B cell (primary cell): ENCODE measurements around the gene CAMK4. TPM values are rescaled to one million over a fixed set of nuclear protein-coding genes. Genes with fewer than 3 reads are reported as not detected.

ENCODE experiments used
- ATAC-seq: fragments of 200-7000 bp; cut with Tn5 transposase; one replicate; pipeline ENCODE4 v1.10.0; 2021; ENCODE audit warnings: low read depth, mild to moderate bottlenecking, moderate number of reproducible peaks, moderate library complexity
- CTCF ChIA-PET: fragments of 350-600 bp; sonication (Branson Sonifier 250); formaldehyde crosslinking; loops from one replicate; lab custom pipeline; 2021; ENCODE audit warnings: antibody characterized with exemption, inconsistent platforms; lab: Charles Lee
- POLR2A ChIA-PET: fragments of 350-600 bp; sonication (Branson Sonifier 250); formaldehyde crosslinking; loops from one replicate; lab custom pipeline; 2021; ENCODE audit warnings: antibody characterized with exemption; lab: Charles Lee
- DNase-seq: peaks from one replicate; pipeline ENCODE4 v3.0.0; 2013
- H2AFZ ChIP-seq: 2 replicates; pipeline ENCODE4 v1.6.1; 2012; ENCODE audit warnings: mild to moderate bottlenecking, low read depth, low read length; ENCODE audit not compliant: insufficient read depth, poor library complexity, severe bottlenecking
- H3K27ac ChIP-seq, 2 donors: 1 replicate in 1 of 2; 2 replicates in 1 of 2; pipeline ENCODE4 v1.5.1; 2012 to 2013; ENCODE audit warnings: low read length in 2 of 2, mild to moderate bottlenecking in 2 of 2, moderate library complexity in 1 of 2
- H3K27me3 ChIP-seq, 4 experiments: fragments of 200-600 bp in 1 of 4; sonication (generic) in 1 of 4; replicated peaks in 1 of 4; 1 replicate in 2 of 4; 2 replicates in 2 of 4; pipeline versions ENCODE4 v1.6.1 to v1.7.0; 2013 to 2016; ENCODE audit warnings: low read length in 3 of 4, mild to moderate bottlenecking in 2 of 4, mixed read lengths in 1 of 4, moderate library complexity in 1 of 4; ENCODE audit not compliant: insufficient read depth in 4 of 4, control insufficient read depth in 3 of 4; ENCODE audit errors: control extremely low read depth in 1 of 4
- H3K36me3 ChIP-seq, 2 experiments: replicated peaks in 1 of 2; 1 replicate in 1 of 2; 2 replicates in 1 of 2; pipeline versions ENCODE4 v1.6.1 to v1.7.1; 2013; ENCODE audit warnings: low read length in 1 of 2; ENCODE audit not compliant: insufficient read depth in 2 of 2, control insufficient read depth in 1 of 2; ENCODE audit errors: control extremely low read depth in 1 of 2, extremely low read depth in 1 of 2
- H3K4me1 ChIP-seq, 2 donors: fragments of 200-600 bp in 1 of 2; sonication (generic) in 1 of 2; 1 replicate in 1 of 2; 2 replicates in 1 of 2; pipeline versions ENCODE4 v1.5.1 to v1.6.1; 2013 to 2017; ENCODE audit warnings: low read length in 2 of 2; ENCODE audit not compliant: control insufficient read depth in 2 of 2, insufficient read depth in 2 of 2
- H3K4me2 ChIP-seq: replicated peaks from 2 replicates; pipeline ENCODE3; 2012; ENCODE audit warnings: mild to moderate bottlenecking, low read depth, low read length; ENCODE audit not compliant: poor library complexity, severe bottlenecking
- H3K4me3 ChIP-seq, 5 experiments: fragments of 200-600 bp in 1 of 5; sonication (generic) in 1 of 5; 1 replicate in 3 of 5; 2 replicates in 2 of 5; pipeline versions ENCODE4 v1.5.1 to v1.7.0; 2011 to 2016; ENCODE audit warnings: low read length in 4 of 5, mild to moderate bottlenecking in 4 of 5, low read depth in 2 of 5, control low read depth in 1 of 5, moderate library complexity in 1 of 5; ENCODE audit not compliant: insufficient read depth in 1 of 5; ENCODE audit errors: control extremely low read depth in 1 of 5, extremely low read depth in 1 of 5
- H3K79me2 ChIP-seq: fragments of 200-600 bp; sonication (generic); one replicate; pipeline ENCODE4 v1.6.0; 2016; ENCODE audit warnings: low read length; ENCODE audit not compliant: control insufficient read depth, insufficient read depth
- H3K9ac ChIP-seq: fragments of 200-600 bp; sonication (generic); 2 replicates; pipeline ENCODE4 v1.6.1; 2017; ENCODE audit warnings: mild to moderate bottlenecking, low read length, moderate library complexity
- H3K9me3 ChIP-seq, 3 donors: one replicate each; pipeline versions ENCODE4 v1.6.1 to v1.7.1; 2013; ENCODE audit warnings: low read length in 2 of 3; ENCODE audit not compliant: control insufficient read depth in 2 of 3, insufficient read depth in 1 of 3; ENCODE audit errors: control extremely low read depth in 1 of 3
- H4K20me1 ChIP-seq: 2 replicates; pipeline ENCODE4 v1.6.0; 2012; ENCODE audit warnings: mild to moderate bottlenecking, low read length; ENCODE audit not compliant: insufficient read depth, control insufficient read depth, poor library complexity, severe bottlenecking
- H3K27ac Mint-ChIP-seq: one replicate; pipeline ENCODE4 v1.8.0; 2021; ENCODE audit warnings: mixed read lengths
- H3K27me3 Mint-ChIP-seq: one replicate; pipeline ENCODE4 v1.8.0; 2021; ENCODE audit warnings: mixed read lengths
- H3K4me1 Mint-ChIP-seq: one replicate; pipeline ENCODE4 v1.8.0; 2021; ENCODE audit warnings: mixed read lengths
- H3K4me3 Mint-ChIP-seq: one replicate; pipeline ENCODE4 v1.8.0; 2021; ENCODE audit warnings: mixed read lengths
- H3K9me3 Mint-ChIP-seq: one replicate; pipeline ENCODE4 v1.8.0; 2022; ENCODE audit warnings: mixed read lengths; ENCODE audit not compliant: insufficient read depth
- CTCF ChIP-seq: fragments of 200-600 bp; IDR thresholded peaks from one replicate; pipeline ENCODE4 v1.8.0; 2022; ENCODE audit warnings: antibody characterized with exemption, mild to moderate bottlenecking
- EZH2 ChIP-seq: IDR thresholded peaks from 2 replicates; pipeline ENCODE4 v1.6.1; 2012; ENCODE audit warnings: borderline replicate concordance, low read depth, mild to moderate bottlenecking, moderate library complexity, low read length; ENCODE audit not compliant: insufficient read depth, poor library complexity, severe bottlenecking
- WGBS: methylation state at CpG from one replicate; pipeline ENCODE4 v1.1.5; 2013; ENCODE audit warnings: missing lambda C conversion rate; ENCODE audit not compliant: insufficient coverage; 5-methylcytosine and 5-hydroxymethylcytosine counted together
- intact Hi-C: fragments of 100-400 bp; cut with micrococcal nuclease; formaldehyde crosslinking; loops from one replicate; pipeline ENCODE4 v1.10.0; 2022
- polyA plus RNA-seq: library from polyadenylated mRNA; depleted of rRNA; stranded (reverse); fragments of >200 nt; gene quantifications from 2 replicates; pipeline ENCODE4 v1.2.3, GENCODE V29; 2012
- total RNA-seq, 2 donors: library from RNA; stranded (reverse); fragments of 120-200 nt in 1 of 2; gene quantifications; 1 replicate in 1 of 2; 2 replicates in 1 of 2; pipeline versions ENCODE4 v1.2.3 to v1.2.4, GENCODE V29; 2013 to 2022

The CAMK4 gene
- total and polyA plus RNA-seq, 2 donors (not counting 1 experiment from before 2014, with no cell fraction given), result 0.78 to 4.8 TPM

GRCh38 chr5:111392181-111392580, 168.0 kb downstream of the CAMK4 start:
- Histone ChIP-seq H3K27me3 (no peaks in the 10 kb centered on the region), H4K20me1 (no peaks in the 10 kb centered on the region), H3K36me3 (no peaks in the 10 kb centered on the region), H3K4me2 (no peak overlapping the region), H3K4me1 (no peaks in the 10 kb centered on the region), H3K9me3 (no peaks in the 10 kb centered on the region), H3K27ac (no peak overlapping the region), H3K79me2 (no peaks in the 10 kb centered on the region), H2AFZ (no peak overlapping the region), H3K9ac (no peak overlapping the region), H3K4me3 (no peak overlapping the region)
- TF ChIP-seq CTCF (no peak), EZH2 (no peak)
- ATAC-seq (no peak), DNase-seq (no peak)
- H3K9me3 Mint-ChIP-seq, result no peaks in the 10 kb centered on the region
- 100% methylated on average over 1 of the region's 2 CpGs for WGBS
- H3K4me1 Mint-ChIP-seq, result no peaks in the 10 kb centered on the region
- ChIA-PET CTCF (no interaction called here), POLR2A (no interaction called here)
- H3K27ac Mint-ChIP-seq, result no peak overlapping the region
- no peak overlapping the region for H3K4me3 Mint-ChIP-seq
- H3K27me3 Mint-ChIP-seq, result no peaks in the 10 kb centered on the region
- intact Hi-C loops, result no loop called here

DNA sequence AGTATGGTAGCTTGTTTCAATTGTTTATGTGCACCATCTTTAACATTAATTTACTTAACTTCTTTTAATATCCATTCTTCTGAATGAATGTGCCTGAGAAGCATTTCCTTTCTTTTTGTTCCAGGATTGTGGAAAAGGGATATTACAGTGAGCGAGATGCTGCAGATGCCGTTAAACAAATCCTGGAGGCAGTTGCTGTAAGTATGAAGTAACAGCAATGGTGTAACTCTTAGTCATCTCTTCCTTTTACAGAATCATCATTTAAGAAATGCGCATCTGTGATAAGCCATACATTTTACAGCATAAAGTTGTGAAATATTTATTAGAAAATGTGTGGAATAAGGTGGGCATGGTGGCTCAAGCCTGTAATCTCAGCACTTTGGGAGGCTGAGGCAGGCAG, 170.4 kb downstream of the CAMK4 start:
- H3K27me3 Mint-ChIP-seq, result no peaks in the 10 kb centered on the region
- ChIA-PET CTCF (no interaction called here), POLR2A (no interaction called here)
- Histone ChIP-seq H3K4me1 (no peaks in the 10 kb centered on the region), H4K20me1 (no peaks in the 10 kb centered on the region), H3K4me2 (no peak overlapping the region), H3K4me3 (no peak overlapping the region), H3K79me2 (no peaks in the 10 kb centered on the region), H3K36me3 (no peaks in the 10 kb centered on the region), H2AFZ (no peak overlapping the region), H3K9ac (no peak overlapping the region), H3K9me3 (no peaks in the 10 kb centered on the region), H3K27me3 (no peaks in the 10 kb centered on the region), H3K27ac (no peak overlapping the region)
- no CpG with 5 or more reads among the region's 3 CpGs for WGBS
- no peak for TF ChIP-seq EZH2
- TF ChIP-seq CTCF, result no peak
- no peak for DNase-seq
- H3K27ac Mint-ChIP-seq, result no peak overlapping the region
- H3K4me1 Mint-ChIP-seq, result no peaks in the 10 kb centered on the region
- ATAC-seq, result no peak
- intact Hi-C loops, result no loop called here
- H3K4me3 Mint-ChIP-seq, result no peak overlapping the region
- no peaks in the 10 kb centered on the region for H3K9me3 Mint-ChIP-seq
